ENCODE results near the gene TRA2B.

TRA2B gene

GRCh38 chr3:185960522-185961288 lies 22.9 kb upstream of the TRA2B start:
- H3K79me1 ChIP-seq (replicated peaks; ENCODE audit: low read length, poor library complexity, severe bottlenecking): no peaks in the 10 kb centered on the region
- H3K9ac ChIP-seq (ENCODE audit: low read length): peak overlapping the region; percentile 93
- no peaks in the 10 kb centered on the region for H3K9me3 ChIP-seq (ENCODE audit: control insufficient read depth, low read length)
- WGBS: 83% methylated on average over 4 of the region's 4 CpGs
- no peak overlapping the region for H2BK120ac ChIP-seq (ENCODE audit: low read depth, low read length)
- H3K4me3 ChIP-seq (ENCODE audit: insufficient read depth in 1 of 2, low read depth in 1 of 2, low read length in 2 of 2): peak overlapping the region in 1 of 2 experiments; percentile 71
- no peak overlapping the region for H2BK5ac ChIP-seq (ENCODE audit: low read depth, low read length, poor library complexity, severe bottlenecking)
- H3K4ac ChIP-seq (ENCODE audit: low read depth in 1 of 2, low read length in 2 of 2): peak overlapping the region in 1 of 2 experiments; percentile 41
- H4K91ac ChIP-seq (ENCODE audit: low read length): no peak overlapping the region
- H2AK5ac ChIP-seq (ENCODE audit: low read length, severe bottlenecking): no peak overlapping the region
- H2BK15ac ChIP-seq (ENCODE audit: low read depth, poor library complexity, severe bottlenecking): no peak overlapping the region
- peaks cover 0 to 3% of the 10 kb centered on the region in 2 experiments for H3K27me3 ChIP-seq (ENCODE audit: control insufficient read depth in 1 of 2, insufficient read depth in 1 of 2, low read length in 2 of 2)
- no peak overlapping the region for H2AFZ ChIP-seq (ENCODE audit: low read depth, low read length)
- no peak for DNase-seq
- no peaks in the 10 kb centered on the region for H3K4me1 ChIP-seq (ENCODE audit: control insufficient read depth, insufficient read depth, low read depth, low read length)
- H3K36me3 ChIP-seq (ENCODE audit: control insufficient read depth in 1 of 2, insufficient read depth in 2 of 2, low read depth in 1 of 2, low read length in 2 of 2): no peaks in the 10 kb centered on the region
- peak overlapping the region; percentile 18 for H3K27ac ChIP-seq (ENCODE audit: low read length, poor library complexity, severe bottlenecking)
- H2BK12ac ChIP-seq (ENCODE audit: low read length in 2 of 2): no peak overlapping the region
- peak overlapping the region; percentile 23 to 43 for H3K18ac ChIP-seq (ENCODE audit: low read depth in 1 of 2, low read length in 2 of 2)
- H3K14ac ChIP-seq (ENCODE audit: low read length in 2 of 2): no peak overlapping the region
- no peak overlapping the region for H3K4me2 ChIP-seq (ENCODE audit: low read length, poor library complexity, severe bottlenecking)
- no peak overlapping the region for H3K23ac ChIP-seq (ENCODE audit: low read length in 2 of 2)
- H4K8ac ChIP-seq (ENCODE audit: low read length): peak overlapping the region; percentile 65

DNA sequence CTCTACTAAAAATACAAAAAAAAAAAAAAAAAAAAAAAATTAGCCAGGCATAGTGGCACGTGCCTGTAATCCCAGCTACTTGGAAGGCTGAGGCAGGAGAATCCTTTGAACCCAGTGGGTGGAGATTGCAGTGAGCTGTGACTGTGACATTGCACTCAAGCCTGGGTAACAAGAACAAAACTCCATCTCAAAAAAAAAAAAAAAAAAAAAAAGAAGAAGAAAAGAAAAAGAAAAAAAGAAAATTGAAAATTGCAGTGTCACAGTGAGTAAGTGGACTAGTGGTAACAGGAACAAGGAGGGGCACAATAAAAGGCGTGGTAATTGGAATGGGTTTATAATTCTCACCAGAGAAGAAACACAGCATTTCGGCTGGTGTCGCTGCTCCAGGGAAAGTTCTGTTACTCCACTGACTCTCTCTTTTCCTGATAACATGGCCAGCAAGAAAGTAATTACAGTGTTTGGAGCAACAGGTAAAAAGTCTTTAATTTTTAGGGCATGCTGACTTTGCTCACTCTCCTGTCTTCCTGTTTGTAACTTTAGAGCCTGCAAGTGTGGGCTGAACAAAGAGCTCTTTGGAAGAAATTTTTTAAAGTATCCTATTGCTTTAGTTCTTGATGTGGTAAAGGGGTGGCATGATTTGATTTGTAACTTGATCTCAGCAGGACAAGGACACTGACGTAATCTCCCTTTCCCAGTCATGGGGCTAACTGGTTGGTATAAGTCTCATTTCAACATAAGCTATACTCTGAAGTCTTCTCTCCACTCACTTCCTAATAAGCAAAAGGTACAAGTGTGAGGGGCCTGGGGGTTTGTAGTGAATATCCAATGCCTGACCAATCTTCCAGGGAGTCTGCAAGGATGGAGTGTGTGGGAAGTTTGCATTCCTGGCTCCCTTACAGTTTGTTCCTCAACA lies 22.1 kb upstream of the TRA2B start:
- no peak overlapping the region for H3K14ac ChIP-seq (ENCODE audit: low read length in 2 of 2)
- no peaks in the 10 kb centered on the region for H3K36me3 ChIP-seq (ENCODE audit: control insufficient read depth in 1 of 2, insufficient read depth in 2 of 2, low read depth in 1 of 2, low read length in 2 of 2)
- H3K4ac ChIP-seq (ENCODE audit: low read depth in 1 of 2, low read length in 2 of 2): no peak overlapping the region
- H2BK120ac ChIP-seq (ENCODE audit: low read depth, low read length): no peak overlapping the region
- no peak overlapping the region for H3K18ac ChIP-seq (ENCODE audit: low read depth in 1 of 2, low read length in 2 of 2)
- no peak overlapping the region for H2BK12ac ChIP-seq (ENCODE audit: low read length in 2 of 2)
- no peak overlapping the region for H2AK5ac ChIP-seq (ENCODE audit: low read length, severe bottlenecking)
- peak overlapping the region; percentile 93 for H3K9ac ChIP-seq (ENCODE audit: low read length)
- no peak overlapping the region for H4K91ac ChIP-seq (ENCODE audit: low read length)
- no peak overlapping the region for H2AFZ ChIP-seq (ENCODE audit: low read depth, low read length)
- no peak overlapping the region for H3K23ac ChIP-seq (ENCODE audit: low read length in 2 of 2)
- H3K4me3 ChIP-seq (ENCODE audit: insufficient read depth in 1 of 2, low read depth in 1 of 2, low read length in 2 of 2): peak overlapping the region in 1 of 2 experiments; percentile 71
- no peaks in the 10 kb centered on the region for H3K4me1 ChIP-seq (ENCODE audit: control insufficient read depth, insufficient read depth, low read depth, low read length)
- H2BK5ac ChIP-seq (ENCODE audit: low read depth, low read length, poor library complexity, severe bottlenecking): no peak overlapping the region
- no peak overlapping the region for H2BK15ac ChIP-seq (ENCODE audit: low read depth, poor library complexity, severe bottlenecking)
- H3K4me2 ChIP-seq (ENCODE audit: low read length, poor library complexity, severe bottlenecking): no peak overlapping the region
- no peaks in the 10 kb centered on the region for H3K79me1 ChIP-seq (replicated peaks; ENCODE audit: low read length, poor library complexity, severe bottlenecking)
- H3K27me3 ChIP-seq (ENCODE audit: control insufficient read depth in 1 of 2, insufficient read depth in 1 of 2, low read length in 2 of 2): peaks cover 3% of the 10 kb centered on the region in 2 experiments
- DNase-seq: peak; percentile 80
- peak overlapping the region; percentile 18 for H3K27ac ChIP-seq (ENCODE audit: low read length, poor library complexity, severe bottlenecking)
- H3K9me3 ChIP-seq (ENCODE audit: control insufficient read depth, low read length): no peaks in the 10 kb centered on the region
- WGBS: 70% methylated on average over 2 of the region's 5 CpGs
- peak overlapping the region; percentile 65 for H4K8ac ChIP-seq (ENCODE audit: low read length)

DNA sequence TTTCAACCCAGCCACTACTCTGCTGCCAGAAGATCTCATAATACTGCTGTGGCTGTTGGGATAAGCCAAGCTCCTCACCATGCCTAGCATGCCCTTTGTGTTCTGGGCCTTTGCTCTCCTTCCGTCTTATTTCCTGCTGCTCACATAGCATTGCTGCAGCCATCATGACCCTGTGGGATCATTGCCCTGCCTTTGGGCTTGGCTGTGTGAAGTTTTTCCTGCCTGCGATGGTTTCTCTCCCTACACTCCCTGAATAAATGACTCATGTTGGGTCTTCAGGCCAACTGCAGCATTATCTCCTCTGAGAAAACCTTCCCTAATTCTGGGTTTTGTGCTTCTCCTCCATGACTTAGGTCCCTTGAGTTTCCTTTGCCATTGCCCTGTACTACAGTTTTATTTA lies 20.8 kb upstream of the TRA2B start:
- no peak overlapping the region for H3K4me3 ChIP-seq (ENCODE audit: insufficient read depth in 1 of 2, low read depth in 1 of 2, low read length in 2 of 2)
- peak overlapping the region; percentile 9 for H2BK120ac ChIP-seq (ENCODE audit: low read depth, low read length)
- H2BK15ac ChIP-seq (ENCODE audit: low read depth, poor library complexity, severe bottlenecking): no peak overlapping the region
- no peaks in the 10 kb centered on the region for H3K79me1 ChIP-seq (replicated peaks; ENCODE audit: low read length, poor library complexity, severe bottlenecking)
- no peak overlapping the region for H4K91ac ChIP-seq (ENCODE audit: low read length)
- H3K4ac ChIP-seq (ENCODE audit: low read depth in 1 of 2, low read length in 2 of 2): no peak overlapping the region
- H2BK5ac ChIP-seq (ENCODE audit: low read depth, low read length, poor library complexity, severe bottlenecking): no peak overlapping the region
- no peak overlapping the region for H2AK5ac ChIP-seq (ENCODE audit: low read length, severe bottlenecking)
- no peak for DNase-seq
- no peak overlapping the region for H2AFZ ChIP-seq (ENCODE audit: low read depth, low read length)
- H3K27ac ChIP-seq (ENCODE audit: low read length, poor library complexity, severe bottlenecking): no peak overlapping the region
- H2BK12ac ChIP-seq (ENCODE audit: low read length in 2 of 2): no peak overlapping the region
- no peak overlapping the region for H4K8ac ChIP-seq (ENCODE audit: low read length)
- H3K4me1 ChIP-seq (ENCODE audit: control insufficient read depth, insufficient read depth, low read depth, low read length): no peaks in the 10 kb centered on the region
- H3K9ac ChIP-seq (ENCODE audit: low read length): peak overlapping the region; percentile 93
- 94% methylated on average over 2 of the region's 2 CpGs for WGBS
- peaks cover 3% of the 10 kb centered on the region in 2 experiments for H3K27me3 ChIP-seq (ENCODE audit: control insufficient read depth in 1 of 2, insufficient read depth in 1 of 2, low read length in 2 of 2)
- H3K9me3 ChIP-seq (ENCODE audit: control insufficient read depth, low read length): no peaks in the 10 kb centered on the region
- no peak overlapping the region for H3K14ac ChIP-seq (ENCODE audit: low read length in 2 of 2)
- no peak overlapping the region for H3K23ac ChIP-seq (ENCODE audit: low read length in 2 of 2)
- H3K18ac ChIP-seq (ENCODE audit: low read depth in 1 of 2, low read length in 2 of 2): no peak overlapping the region
- H3K36me3 ChIP-seq (ENCODE audit: control insufficient read depth in 1 of 2, insufficient read depth in 2 of 2, low read depth in 1 of 2, low read length in 2 of 2): no peaks in the 10 kb centered on the region
- H3K4me2 ChIP-seq (ENCODE audit: low read length, poor library complexity, severe bottlenecking): no peak overlapping the region

GRCh38 chr3:185956244-185956643 lies 18.4 kb upstream of the TRA2B start:
- Histone ChIP-seq H3K4me3 (ENCODE audit: insufficient read depth in 1 of 2, low read depth in 1 of 2, low read length in 2 of 2) (no peak overlapping the region), H2AK5ac (ENCODE audit: low read length, severe bottlenecking) (no peak overlapping the region), H3K4me1 (ENCODE audit: control insufficient read depth, insufficient read depth, low read depth, low read length) (no peaks in the 10 kb centered on the region), H3K18ac (ENCODE audit: low read depth in 1 of 2, low read length in 2 of 2) (no peak overlapping the region), H2BK15ac (ENCODE audit: low read depth, poor library complexity, severe bottlenecking) (no peak overlapping the region), H2BK12ac (ENCODE audit: low read length in 2 of 2) (no peak overlapping the region), H4K91ac (ENCODE audit: low read length) (no peak overlapping the region), H3K23ac (ENCODE audit: low read length in 2 of 2) (no peak overlapping the region), H2AFZ (ENCODE audit: low read depth, low read length) (no peak overlapping the region), H4K8ac (ENCODE audit: low read length) (no peak overlapping the region), H3K14ac (ENCODE audit: low read length in 2 of 2) (no peak overlapping the region), H3K9me3 (ENCODE audit: control insufficient read depth, low read length) (no peaks in the 10 kb centered on the region), H3K9ac (ENCODE audit: low read length) (no peak overlapping the region), H3K36me3 (ENCODE audit: control insufficient read depth in 1 of 2, insufficient read depth in 2 of 2, low read depth in 1 of 2, low read length in 2 of 2) (no peaks in the 10 kb centered on the region), H3K27ac (ENCODE audit: low read length, poor library complexity, severe bottlenecking) (no peak overlapping the region), H3K4ac (ENCODE audit: low read depth in 1 of 2, low read length in 2 of 2) (no peak overlapping the region), H2BK5ac (ENCODE audit: low read depth, low read length, poor library complexity, severe bottlenecking) (no peak overlapping the region), H3K79me1 (replicated peaks; ENCODE audit: low read length, poor library complexity, severe bottlenecking) (no peaks in the 10 kb centered on the region), H2BK120ac (ENCODE audit: low read depth, low read length) (no peak overlapping the region), H3K27me3 (ENCODE audit: control insufficient read depth in 1 of 2, insufficient read depth in 1 of 2, low read length in 2 of 2) (peaks cover 8 to 11% of the 10 kb centered on the region in 2 experiments), H3K4me2 (ENCODE audit: low read length, poor library complexity, severe bottlenecking) (no peak overlapping the region)
- DNase-seq: no peak
- 100% methylated on average over 3 of the region's 3 CpGs for WGBS
